HG03457 (cell line): ENCODE measurements around the gene ABITRAM.
"Not testable (repeated sequence)": the region's sequence is repeated elsewhere in the genome, so short reads cannot be mapped to it uniquely, and the experiment has no call there.

Experiments
- ATAC-seq: cut with Tn5 transposase; IDR thresholded peaks from one replicate; pipeline ENCODE4 v1.9.1; 2021; ENCODE audit warnings: moderate number of reproducible peaks; ENCODE audit not compliant: unreplicated experiment

ABITRAM gene

DNA sequence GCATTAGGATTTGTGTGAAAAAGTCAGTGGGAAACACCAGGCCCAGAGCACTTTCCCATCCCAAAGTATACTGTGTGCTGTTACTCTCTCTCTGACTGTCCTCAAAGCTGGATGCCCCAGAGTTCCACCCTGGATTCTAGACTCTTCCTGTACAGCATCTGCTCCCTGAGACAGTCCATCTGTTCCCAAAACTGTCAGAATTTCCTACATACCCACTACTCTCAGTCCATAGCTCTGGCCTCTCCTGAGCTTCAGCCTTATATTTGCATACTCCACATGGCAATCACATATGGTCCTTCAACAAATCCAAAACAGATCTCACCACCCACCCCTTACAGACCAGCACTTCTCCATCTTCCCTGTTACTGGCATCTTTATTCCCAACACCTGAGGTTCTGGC lies 9.7 kb upstream of the ABITRAM start:
- ATAC-seq, result no peak

DNA sequence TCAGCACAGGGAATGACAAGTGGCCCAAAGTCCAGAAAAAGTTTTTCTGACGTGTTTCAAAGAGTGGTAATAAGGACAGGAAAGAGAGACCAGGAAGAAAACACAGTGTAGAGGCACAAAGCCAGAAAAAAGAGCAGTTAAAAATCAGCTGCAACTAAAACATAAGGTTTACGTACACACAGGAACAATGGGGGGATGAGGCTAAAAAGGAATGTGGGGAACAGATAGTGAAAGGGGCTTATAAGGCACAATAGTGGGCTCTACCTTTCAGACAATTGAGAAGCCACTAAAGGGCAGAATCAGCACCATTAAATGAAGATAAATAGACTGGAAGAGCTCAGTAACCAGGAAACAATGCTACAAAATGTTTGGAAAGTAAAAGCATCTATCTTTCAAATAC lies 5.8 kb upstream of the ABITRAM start:
- ATAC-seq, result no peak

DNA sequence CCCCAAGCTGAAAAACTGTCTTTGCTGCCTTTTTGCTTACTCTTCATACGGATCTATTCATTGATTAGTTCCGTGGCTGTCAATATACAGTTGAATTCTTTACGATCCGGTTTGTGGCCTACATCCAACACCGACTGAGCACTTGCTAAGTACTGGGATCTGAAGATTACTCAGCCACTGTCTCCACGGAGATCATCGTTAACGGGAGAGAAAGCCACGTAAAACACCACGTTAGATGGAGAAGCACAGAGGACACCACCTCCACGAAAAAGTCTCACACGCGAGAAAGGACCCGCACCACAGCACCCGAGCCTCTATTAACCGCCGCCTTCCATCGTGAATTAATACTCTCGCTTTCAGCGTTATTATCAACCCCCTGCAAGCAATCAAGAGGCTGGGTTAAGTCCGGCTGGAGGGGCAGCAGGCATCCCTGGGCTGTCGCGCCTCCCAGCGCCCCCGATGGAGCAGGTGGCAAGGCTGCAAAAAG lies 926 bp upstream of the ABITRAM start:
- no peak for ATAC-seq

DNA sequence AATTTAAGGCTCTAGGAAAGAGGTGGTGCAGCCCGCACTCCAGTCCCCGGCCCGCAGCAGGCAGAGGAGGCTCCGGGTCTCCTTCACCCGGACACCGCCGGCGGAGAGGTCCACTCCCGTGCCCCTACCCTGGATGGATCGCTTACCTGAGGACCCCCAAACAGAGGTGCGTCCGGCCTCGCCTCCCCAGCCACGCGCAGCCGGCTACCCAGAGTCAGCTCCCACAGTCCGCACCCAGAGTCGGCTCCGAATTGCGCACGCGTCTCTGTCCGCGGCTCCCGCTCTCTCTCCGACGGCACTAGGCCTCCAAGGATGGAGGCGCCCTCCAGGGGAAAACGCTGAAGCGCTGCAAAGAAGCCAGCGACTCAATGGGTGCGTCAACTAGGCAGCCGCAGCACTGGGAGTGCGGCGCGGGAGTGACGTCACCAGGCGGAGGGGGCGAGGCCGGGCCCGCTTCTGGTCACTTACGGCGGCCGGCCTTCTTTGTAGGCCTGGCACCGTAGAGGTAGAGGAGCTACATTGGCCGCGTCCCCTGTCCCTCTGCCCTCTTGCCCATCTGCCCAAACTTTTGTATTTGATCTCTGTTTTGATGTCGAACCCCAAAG lies 380 bp upstream of the ABITRAM start, which contains the start of gene ELP1:
TSS of gene ELP1 (minus strand) at position 407 of the 605 bp plus-strand sequence. CDS start 2,978 bp downstream, outside the sequence.
- peak; percentile 79 for ATAC-seq

DNA sequence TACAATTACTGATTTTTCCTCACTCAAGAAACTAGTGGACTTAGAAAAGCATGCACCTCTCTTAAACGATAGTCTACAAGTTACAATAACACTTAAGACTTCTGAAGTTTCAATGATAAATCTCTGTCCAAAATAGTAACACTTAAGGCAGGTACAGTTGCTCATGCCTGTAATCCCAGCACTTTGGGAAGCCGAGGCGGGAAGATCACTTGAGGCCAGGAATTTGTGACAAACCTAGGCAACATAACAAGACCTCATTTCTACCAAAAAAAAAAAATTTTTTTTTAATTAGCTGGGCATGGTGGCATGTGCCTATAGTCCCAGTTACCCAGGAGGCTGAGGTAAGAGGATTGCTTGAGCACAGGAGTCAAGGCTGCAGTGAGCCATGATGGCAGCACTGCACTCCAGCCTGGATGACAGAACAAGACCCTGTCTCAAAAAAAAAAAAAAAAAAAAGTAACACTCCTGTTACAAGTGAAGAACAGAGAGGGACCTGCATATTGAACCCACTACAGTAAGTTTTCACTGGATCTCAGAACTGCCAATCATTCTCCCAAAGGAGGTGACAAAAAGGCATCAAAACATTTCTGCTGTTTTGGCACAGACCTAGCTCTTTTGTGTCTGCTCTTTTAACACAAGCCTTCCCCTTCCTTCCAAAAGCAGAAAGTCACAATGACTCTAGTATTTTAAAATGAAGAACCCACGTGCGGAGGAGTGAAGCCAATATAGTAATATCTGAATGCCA lies 3.5 kb downstream of the ABITRAM start:
- no peak for ATAC-seq

DNA sequence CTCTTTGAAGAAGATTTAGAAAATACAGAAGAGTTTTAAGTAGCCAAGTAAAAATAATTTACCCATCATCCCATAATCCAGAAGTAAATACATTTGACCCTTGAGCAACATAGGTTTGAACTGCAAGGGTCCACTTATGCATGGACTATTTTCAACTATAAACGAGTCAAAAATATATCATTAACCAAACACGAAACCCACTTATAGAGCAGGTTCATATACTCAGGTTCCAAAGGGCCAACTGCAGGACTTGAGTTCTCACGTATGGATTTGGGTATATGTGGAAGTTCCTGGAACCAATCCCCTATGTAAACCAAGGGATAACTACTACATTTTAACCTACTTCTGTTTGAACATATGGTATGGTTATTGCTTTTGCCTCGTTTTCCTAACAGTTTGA lies 5.8 kb downstream of the ABITRAM start:
- ATAC-seq, result no peak

DNA sequence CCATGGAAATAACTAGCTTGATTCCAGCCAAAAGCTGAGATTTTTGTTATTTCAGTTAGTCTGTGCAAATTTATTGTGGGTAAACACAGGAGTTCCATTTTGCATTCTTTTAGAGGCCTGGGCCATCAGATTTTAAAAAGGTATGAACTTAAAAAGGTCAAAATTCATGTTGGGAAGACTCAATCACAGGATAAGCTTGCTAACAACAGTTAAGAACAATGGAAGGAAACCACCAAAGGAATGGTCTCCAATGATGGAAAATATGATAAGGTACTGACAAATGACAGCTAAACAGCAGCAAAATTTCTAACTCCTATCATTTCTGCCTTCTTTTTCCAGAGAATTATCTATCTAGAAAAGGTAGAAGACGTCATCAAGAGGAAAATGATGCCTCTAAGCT lies 16.0 kb downstream of the ABITRAM start:
- no peak for ATAC-seq

DNA sequence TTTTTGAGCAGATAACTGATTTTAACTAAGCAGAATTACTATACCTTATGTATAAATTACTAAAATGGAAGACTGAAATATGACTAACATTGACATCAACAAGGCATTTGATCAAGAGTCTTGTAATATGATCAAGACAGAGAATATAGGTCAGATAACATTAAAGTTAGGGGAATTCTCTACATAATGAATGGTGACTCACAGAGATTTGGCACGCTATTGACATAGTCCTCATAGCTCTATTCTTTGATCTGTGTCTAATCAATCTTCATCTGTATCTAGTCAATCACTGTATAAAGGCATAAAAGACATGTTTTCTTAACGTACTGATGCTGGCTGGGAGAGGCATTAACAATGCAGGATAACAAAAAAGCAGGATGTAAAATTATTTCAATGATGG lies 17.4 kb downstream of the ABITRAM start:
- ATAC-seq, result no peak

DNA sequence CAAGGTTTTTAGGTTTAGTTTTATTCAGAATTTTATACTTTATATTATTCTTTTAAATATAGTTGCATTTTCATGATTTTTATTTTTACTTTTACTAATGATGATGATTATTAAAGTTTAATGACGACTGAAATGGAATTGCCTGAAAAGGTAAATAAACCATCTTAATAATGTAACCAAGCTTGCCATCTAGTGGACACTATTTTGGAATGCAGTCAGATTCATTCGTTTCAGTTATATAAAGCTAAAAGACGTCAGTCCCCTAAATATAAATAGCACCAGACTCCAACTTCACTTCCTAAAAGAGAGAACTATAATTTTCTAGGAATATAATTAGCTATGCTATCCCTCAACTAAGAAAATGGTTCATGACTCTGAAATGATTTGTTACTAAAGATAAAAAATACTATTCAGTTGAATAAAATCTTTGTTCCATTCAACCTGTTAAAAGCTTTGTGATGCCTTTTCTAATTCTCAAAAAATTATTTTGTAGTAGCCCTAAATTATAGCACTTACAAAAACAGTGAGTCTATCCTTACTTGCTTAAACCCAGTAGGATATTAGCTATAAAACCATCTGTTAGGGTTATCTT lies 19.9 kb downstream of the ABITRAM start:
- ATAC-seq, result no peak

DNA sequence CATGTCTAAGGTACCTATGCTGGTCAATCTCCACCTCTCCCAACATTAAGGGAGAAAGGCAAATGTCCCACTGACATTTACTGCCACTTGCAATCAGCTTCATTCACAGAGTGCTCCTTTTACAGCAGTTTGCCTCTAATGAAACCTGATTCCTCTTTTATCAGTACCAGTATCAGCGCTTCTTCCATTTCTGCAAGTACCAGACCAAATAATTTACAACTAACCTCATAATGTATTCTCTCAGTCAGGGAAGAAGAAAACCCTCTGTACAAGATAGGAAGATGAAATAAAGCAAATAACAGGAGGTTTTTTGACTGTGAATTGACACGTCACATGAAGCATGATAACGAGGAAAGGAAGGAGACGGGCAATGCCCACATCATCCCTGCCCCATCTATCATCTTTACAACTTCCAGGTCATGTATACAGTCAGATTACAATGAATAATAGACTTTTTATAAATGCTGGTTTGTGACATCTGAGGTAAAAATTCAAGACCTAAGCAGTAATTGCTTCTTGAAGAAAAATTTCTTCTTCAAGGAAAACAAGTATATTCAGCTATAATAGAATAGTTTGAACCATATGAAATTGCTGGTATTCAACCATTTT lies 21.9 kb downstream of the ABITRAM start:
- ATAC-seq, result no peak

DNA sequence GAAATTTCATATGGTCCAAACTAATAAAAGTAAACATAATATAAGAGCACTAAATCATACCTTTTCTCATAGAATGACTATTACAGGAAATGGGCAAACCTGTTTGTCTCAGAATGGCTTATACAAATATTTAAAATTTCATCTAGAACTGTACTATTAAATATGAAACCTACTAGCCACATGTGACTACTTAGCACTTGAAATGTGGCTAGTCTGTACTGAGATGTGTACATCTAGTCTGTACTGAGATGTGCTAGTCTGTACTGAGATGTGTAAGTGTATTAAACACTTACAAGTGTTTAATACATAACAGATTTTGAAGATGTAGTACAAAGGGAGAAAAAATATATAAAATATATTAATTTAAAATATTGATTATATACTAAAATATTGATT lies 22.4 kb downstream of the ABITRAM start:
- no peak for ATAC-seq

DNA sequence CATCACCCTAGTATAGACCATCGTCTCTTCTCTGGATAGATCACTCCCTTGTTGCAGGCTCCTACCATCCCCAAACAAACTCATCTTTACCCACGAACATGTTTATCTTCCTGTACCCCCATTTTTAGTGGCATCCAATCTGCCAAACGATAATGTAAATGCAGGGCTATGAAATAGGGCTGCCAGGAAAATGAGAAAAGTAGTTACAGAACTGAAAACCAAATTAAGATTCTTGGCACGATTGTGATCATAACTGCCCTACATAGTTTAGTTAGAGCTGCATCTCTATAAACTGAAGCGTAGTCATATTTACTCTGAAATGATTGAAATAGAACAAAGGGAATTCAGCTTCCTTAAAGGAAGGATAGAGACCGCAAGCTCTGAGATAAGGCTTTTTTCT lies 26.1 kb downstream of the ABITRAM start:
- no peak for ATAC-seq

DNA sequence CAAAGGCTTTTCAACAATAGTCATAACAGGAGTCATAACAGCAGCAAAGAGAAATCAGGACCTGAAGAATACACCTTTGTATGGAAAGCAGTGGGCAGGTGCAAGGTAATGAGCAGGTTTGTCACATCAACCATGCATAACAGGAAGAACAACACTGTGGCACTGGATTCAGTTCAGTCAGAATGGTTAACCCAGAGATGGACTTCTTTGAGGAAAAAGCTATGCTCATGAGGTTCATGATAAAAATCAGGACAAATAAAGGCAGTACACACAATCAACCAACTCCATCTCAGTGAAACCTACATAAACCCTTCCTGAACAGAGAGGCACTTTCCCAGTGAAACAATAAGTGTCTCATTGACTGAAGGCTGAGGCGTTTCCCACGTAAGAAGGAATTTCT lies 27.0 kb downstream of the ABITRAM start:
- ATAC-seq, result no peak

DNA sequence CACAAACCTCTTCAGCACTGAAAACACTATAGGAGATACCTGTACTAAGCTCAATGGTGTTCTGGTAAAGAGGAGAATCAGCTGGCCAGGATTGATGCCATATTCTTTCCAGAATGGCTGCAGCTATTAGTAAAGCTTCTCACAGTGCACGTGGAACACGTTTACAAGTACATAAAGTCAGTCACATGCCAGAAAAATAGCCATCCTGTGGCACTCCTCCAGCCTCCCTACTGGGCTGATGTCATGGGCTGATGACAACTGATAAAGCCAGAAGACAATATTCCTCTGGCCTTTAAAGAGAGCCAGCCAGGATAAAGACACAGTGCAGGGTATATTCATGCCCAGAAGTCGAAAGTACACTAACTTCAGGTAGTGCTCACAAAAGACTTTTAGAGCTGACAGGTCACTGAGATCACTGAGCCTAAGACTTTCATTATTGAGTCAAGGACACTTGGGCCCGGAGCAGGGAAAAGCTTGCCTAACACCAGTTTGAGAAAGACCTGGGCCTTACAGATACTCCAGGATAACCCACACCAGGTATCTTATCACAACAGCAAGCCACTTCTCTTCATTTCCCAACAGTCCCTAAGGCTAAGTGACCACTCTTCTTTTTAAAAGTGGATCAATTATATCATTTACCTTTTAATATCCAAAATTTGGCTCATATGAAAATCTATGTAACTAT lies 29.4 kb downstream of the ABITRAM start:
- ATAC-seq, result no peak

DNA sequence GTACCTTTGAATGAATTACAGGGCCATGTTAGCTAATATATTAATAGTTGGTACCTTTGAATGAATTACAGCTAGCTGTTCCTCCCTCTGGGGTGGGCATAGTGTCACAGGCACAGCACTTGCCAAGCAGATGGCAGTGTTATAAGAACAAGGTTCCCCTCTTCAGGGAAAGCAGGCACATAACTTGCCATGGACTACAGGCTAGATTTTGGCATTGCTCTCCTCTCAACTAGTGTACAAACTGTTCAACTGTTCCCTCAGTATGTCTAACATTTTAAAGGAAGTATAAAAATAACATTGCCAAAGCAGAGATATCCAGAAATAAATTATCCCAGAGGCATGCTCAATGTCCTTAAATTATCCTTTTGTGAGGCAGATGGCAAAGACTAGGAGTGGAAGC lies 33.7 kb downstream of the ABITRAM start:
- no peak for ATAC-seq

DNA sequence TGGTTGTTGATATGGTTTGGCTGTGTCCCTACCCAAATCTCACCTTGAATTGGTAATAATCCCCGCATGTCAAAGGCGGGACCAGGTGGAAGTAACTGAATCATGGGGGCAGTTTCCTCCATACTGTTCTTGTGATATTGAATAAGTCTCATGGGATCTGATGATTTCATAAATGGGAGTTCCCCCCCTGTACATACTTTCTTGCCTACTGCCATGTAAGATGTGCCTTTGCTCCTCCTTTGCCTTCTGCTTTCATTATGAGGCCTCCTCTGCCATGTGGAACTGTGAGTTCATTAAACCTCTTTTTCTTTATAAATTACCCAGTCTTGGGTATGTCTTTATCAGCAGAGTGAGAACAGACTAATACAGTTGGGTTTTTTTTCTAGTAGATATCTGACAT lies 37.2 kb downstream of the ABITRAM start:
- not testable (repeated sequence) for ATAC-seq

DNA sequence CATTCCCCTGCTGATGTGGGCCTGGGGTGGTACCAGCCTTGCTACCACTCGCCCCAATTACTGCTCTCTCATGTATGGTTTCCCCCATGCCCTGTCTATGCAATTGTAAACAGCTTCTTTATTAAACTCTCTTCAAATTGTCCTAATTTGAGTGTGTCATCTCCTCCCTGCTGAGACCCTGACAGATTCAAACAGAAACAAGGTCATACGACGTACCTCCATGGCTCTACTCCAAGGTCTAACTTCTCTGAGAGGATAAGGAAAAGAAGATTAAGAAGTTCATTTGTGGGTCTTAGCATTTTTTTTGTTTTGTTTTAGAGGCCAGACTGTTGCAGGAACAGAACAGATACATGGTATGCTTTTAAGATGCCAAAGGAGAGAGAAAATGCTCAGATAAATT lies 38.0 kb downstream of the ABITRAM start:
- ATAC-seq, result no peak

DNA sequence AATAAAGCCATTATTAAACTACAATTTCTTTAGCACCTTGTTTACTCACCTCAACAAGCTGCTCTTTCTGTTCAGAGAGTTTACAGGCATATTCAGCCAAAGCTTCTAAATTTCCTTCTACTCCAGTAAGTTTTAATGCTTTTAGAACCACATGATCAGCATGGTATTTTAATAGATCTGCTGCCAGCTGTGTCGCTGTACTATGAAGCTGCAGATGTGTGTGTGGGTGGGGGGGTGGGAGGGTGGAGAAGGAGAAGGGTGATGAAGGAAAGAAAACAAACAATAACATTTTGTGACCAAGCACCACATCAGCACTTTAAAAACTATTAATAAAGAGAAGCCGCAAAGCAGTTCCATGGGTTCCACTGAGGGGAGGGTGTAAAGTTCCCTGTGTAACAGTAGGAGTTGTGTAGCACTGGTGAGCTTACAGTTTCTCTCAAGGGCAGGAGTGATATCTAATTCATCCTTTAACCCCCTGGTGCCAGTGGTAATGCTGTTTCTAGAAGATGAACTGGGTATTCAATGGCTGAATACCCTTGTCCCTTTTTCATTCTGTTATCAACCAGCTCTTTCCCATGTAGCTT lies 38.5 kb downstream of the ABITRAM start:
- ATAC-seq, result no peak

DNA sequence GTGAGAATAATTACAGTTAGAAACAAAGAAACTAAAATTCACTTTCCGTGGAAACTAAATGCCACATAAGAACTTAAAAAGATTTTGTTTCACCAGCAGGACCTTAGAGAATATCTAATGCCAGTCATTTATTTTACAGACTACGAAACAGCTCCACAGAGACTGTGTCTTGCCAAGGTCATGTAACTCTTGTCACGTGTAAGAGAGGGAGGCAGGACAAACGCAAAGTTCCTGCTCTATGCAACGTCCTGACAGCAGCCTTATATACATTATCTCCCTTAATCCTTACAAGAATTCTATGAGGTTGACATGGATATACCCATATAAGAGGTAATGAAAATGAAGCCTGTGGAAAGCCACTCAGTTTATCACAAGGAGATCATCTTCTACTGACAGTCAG lies 39.7 kb downstream of the ABITRAM start:
- no peak for ATAC-seq

DNA sequence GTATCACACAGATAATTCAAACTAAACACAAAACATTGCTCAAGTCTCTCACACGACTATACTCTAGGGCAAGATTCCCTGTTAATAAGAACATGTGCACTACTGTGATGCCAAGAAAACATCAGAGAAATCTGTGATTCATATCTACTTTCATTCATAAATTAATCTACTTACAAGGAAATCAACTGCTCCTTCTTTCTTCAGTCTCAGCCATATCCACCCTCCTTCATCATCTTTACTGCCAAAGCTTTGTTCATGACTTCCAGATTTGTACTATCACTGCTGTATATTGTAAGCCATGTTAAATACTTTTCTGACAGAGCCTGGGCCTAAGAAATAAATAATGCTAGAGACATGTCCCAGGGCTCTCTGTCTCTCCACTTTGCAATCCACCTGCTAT lies 44.0 kb downstream of the ABITRAM start:
- no peak for ATAC-seq

DNA sequence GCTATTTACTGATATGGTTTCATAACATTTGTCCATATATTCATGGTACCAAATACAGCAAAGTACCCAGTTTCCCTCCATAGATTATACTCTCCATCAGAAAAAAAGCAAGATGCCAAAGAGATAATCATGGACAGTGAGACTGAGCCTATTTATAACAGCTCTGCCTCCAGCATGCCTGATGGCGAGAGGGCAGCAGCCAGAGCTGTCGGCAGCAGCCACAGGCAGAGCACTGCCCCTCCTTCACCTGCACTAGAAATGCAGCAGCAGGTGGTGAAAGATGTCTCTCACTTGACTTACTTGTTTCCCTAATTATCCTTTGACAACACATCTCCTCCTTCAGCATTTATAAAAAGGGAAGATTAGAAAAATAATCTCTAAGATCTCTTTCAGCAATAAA lies 46.7 kb downstream of the ABITRAM start:
- ATAC-seq, result no peak
